Heart right ventricle (tissue), 16 donors: ENCODE results near the gene CORO7. TPM values are rescaled to one million over a fixed set of nuclear protein-coding genes. Genes with fewer than 3 reads are reported as not detected.

Experiments used
- ATAC-seq, 8 donors: fragments of 200-7000 bp; cut with Tn5 transposase; one replicate each; pipeline ENCODE4 v1.9.1; 2020; ENCODE audit warnings: mild to moderate bottlenecking in 8 of 8, moderate library complexity in 8 of 8, moderate number of reproducible peaks in 1 of 8
- DNase-seq, 2 donors: peaks; one replicate each; pipeline ENCODE4 v3.0.0-alpha.2; 2020
- H3K27ac ChIP-seq, 10 donors: fragments of 200-600 bp; sonication (generic) in 2 of 10; one replicate each; pipeline versions ENCODE4 v1.5.0 to v1.8.0; 2020 to 2022; ENCODE audit warnings: mild to moderate bottlenecking in 3 of 10
- H3K27me3 ChIP-seq, 7 donors: fragments of 200-600 bp; one replicate each; pipeline ENCODE4 v1.8.0; 2021 to 2022; ENCODE audit warnings: mild to moderate bottlenecking in 2 of 7
- H3K36me3 ChIP-seq, 9 donors: fragments of 200-600 bp; sonication (generic) in 1 of 9; one replicate each; pipeline versions ENCODE4 v1.5.0 to v1.8.0; 2020 to 2022; ENCODE audit warnings: mild to moderate bottlenecking in 2 of 9
- H3K4me1 ChIP-seq, 9 donors: fragments of 200-600 bp; sonication (generic) in 1 of 9; one replicate each; pipeline versions ENCODE4 v1.5.0 to v1.8.0; 2020 to 2022; ENCODE audit warnings: mild to moderate bottlenecking in 4 of 9
- H3K4me3 ChIP-seq, 10 donors: fragments of 200-600 bp; sonication (generic) in 2 of 10; one replicate each; pipeline versions ENCODE4 v1.5.0 to v1.8.0; 2020 to 2022; ENCODE audit warnings: mild to moderate bottlenecking in 7 of 10, moderate library complexity in 2 of 10
- H3K9me3 ChIP-seq, 11 donors: fragments of 200-600 bp in 10 of 11; sonication (generic) in 2 of 11; one replicate each; pipeline versions ENCODE4 v1.5.0 to v1.8.0; 2013 to 2022; ENCODE audit warnings: mild to moderate bottlenecking in 2 of 11, control low read depth in 1 of 11, moderate library complexity in 1 of 11
- CTCF ChIP-seq, 9 donors: fragments of 200-600 bp; sonication (generic) in 2 of 9; IDR thresholded peaks; one replicate each; pipeline versions ENCODE4 v1.5.0 to v1.8.0; 2021 to 2022; ENCODE audit warnings: antibody characterized with exemption in 9 of 9, mild to moderate bottlenecking in 5 of 9, moderate library complexity in 1 of 9
- WGBS, 2 donors: extraction: QIAGEN DNeasy Blood & Tissue Kit; methylation state at CpG; one replicate each; pipeline ENCODE4 v1.1.7; 2013; ENCODE audit warnings: inconsistent platforms in 1 of 2; 5-methylcytosine and 5-hydroxymethylcytosine counted together
- intact Hi-C, 10 donors: fragments of 100-400 bp; cut with DNase I; formaldehyde crosslinking; loops; one replicate each; pipeline versions ENCODE4 v1.11.1 to v1.14.2; 2022
- polyA plus RNA-seq, 2 donors: library from polyadenylated mRNA; stranded (reverse); fragments of 200-250 nt; gene quantifications; one replicate each; pipeline ENCODE4 v1.2.3, GENCODE V29; 2013
- total RNA-seq, 10 donors: library from RNA; stranded (reverse); fragmentation: NEBNext Ultra II Directional in 3 of 10; extraction: Animal tissue kit (Norgen Biotek cat#: 25700) in 3 of 10; gene quantifications; one replicate each; pipeline versions ENCODE4 v1.2.1 to v1.2.4, GENCODE V29; 2021 to 2023
- donor health status: Arrhythmogenic right ventricular cardiomyopathy.
- donor health status: ischemic (EF 13 %, LVEDD 7.1; RV severe dilation, severe dysfunction).
- donor health status: healthy with polysubstance abuse.
- donor health status: DM: no; HTN: yes; CAD: no.
- donor health status: DM: no; HTN: no; CAD: no.
- donor health status: ischemic (EF 25% LVEDD 6.9; RV normal size, moderate dysfunction).
- donor health status: ischemic (EF 25% LVEDD 5.7; RV mildly dilated, moderate dysfunction).
- donor health status: healthy.
- donor health status: DM: yes; HTN: yes; CAD: no.
- donor health status: Ischemic cardiomyopathy.
- donor health status: ischemic (EF 35%, LVEDD 5.7; RV mildly dilated, moderate dysfunction).
- donor health status: nonischemic (EF 11% LVEDD 7.7; RV severe dilation, severe dysfunction).
- donor health status: DM: yes; HTN: yes; CAD: no.
- donor health status: PGD.
- donor health status: ischemic (EF 29% LVEDD 5.4; RV normal size, mild dysfunction).
- donor health status: nonischemic (EF 23%, LVEDD 6.1; RV moderate dilation, normal function).

Gene CORO7
- total and polyA plus RNA-seq, 12 donors, result 6.5 to 21.8 (median 10.9) TPM

GRCh38 chr16:4358831-4359561, 57.4 kb downstream of the CORO7 start:
- Histone ChIP-seq H3K27me3 (no peaks in the 10 kb centered on the region), H3K36me3 (peaks cover 0 to 92% (median 14%) of the 10 kb centered on the region in 9 donors), H3K9me3 (no peaks in the 10 kb centered on the region), H3K4me3 (no peak overlapping the region), H3K27ac (no peak overlapping the region), H3K4me1 (no peaks in the 10 kb centered on the region)
- TF ChIP-seq CTCF (IDR thresholded peaks at IDR 0.05), result peak; percentile 88 to 96 (median 94)
- ATAC-seq (peak; percentile 43 to 84 (median 72)), DNase-seq (peak; percentile 58 to 78)
- WGBS, 2 donors, result 41 to 51% methylated on average over 19 of the region's 19 CpGs
- intact Hi-C loops, result loop anchor here (1.0 to 2.0 kb wide), 3 partner anchors 43 to 44 kb away; no protein-coding TSS in a partner anchor

- DNase-seq, result no peak
- intact Hi-C loops, result loop anchor here in 4 of 10 donors (2.0 kb wide), 1 partner anchor 45 kb away; no protein-coding TSS in a partner anchor
- H3K9me3 ChIP-seq, result no peaks in the 10 kb centered on the region
- TF ChIP-seq CTCF (IDR thresholded peaks at IDR 0.05), result no peak
- ATAC-seq, result no peak
- WGBS, 2 donors, result 97 to 98% methylated on average over 19 of the region's 19 CpGs
- H3K4me3 ChIP-seq, result no peak overlapping the region
- H3K27me3 ChIP-seq, result no peaks in the 10 kb centered on the region
- H3K4me1 ChIP-seq, result no peaks in the 10 kb centered on the region
- no peak overlapping the region for H3K27ac ChIP-seq
- peaks cover 0 to 85% (median 14%) of the 10 kb centered on the region in 9 donors for H3K36me3 ChIP-seq
Observed at GRCh38 chr16:4358236-4358635, 58.2 kb downstream of the CORO7 start.

GRCh38 chr16:4356820-4357219, 59.6 kb downstream of the CORO7 start:
- Histone ChIP-seq H3K4me1 (no peaks in the 10 kb centered on the region), H3K9me3 (no peaks in the 10 kb centered on the region), H3K27me3 (no peaks in the 10 kb centered on the region), H3K27ac (no peak overlapping the region), H3K36me3 (peaks cover 0 to 71% (median 6%) of the 10 kb centered on the region in 9 donors), H3K4me3 (no peak overlapping the region)
- ATAC-seq (no peak), DNase-seq (no peak)
- intact Hi-C loops, result no loop called here
- TF ChIP-seq CTCF (IDR thresholded peaks at IDR 0.05), result no peak
- WGBS, 2 donors, result 88 to 95% methylated on average over 7 of the region's 7 CpGs

- no peaks in the 10 kb centered on the region for H3K9me3 ChIP-seq
- TF ChIP-seq CTCF (IDR thresholded peaks at IDR 0.05), result no peak
- no peak for ATAC-seq
- intact Hi-C loops, result no loop called here
- DNase-seq, result no peak
- 95% methylated on average over 20 of the region's 20 CpGs for WGBS, 2 donors
- H3K27me3 ChIP-seq, result no peaks in the 10 kb centered on the region
- H3K4me1 ChIP-seq, result peaks cover 0 to 16% (median 13%) of the 10 kb centered on the region in 9 donors
- no peak overlapping the region for H3K27ac ChIP-seq
- H3K36me3 ChIP-seq, result peaks cover 0 to 54% (median 6%) of the 10 kb centered on the region in 9 donors
- H3K4me3 ChIP-seq, result no peak overlapping the region
Observed at GRCh38 chr16:4354512-4355409, 61.6 kb downstream of the CORO7 start.
